Neural cell (in vitro differentiated cells): ENCODE data around the gene NIPA2. TPM values are rescaled to one million over a fixed set of nuclear protein-coding genes. Genes with fewer than 3 reads are reported as not detected.

Experiments
- H2AFZ ChIP-seq: fragments of 200-600, 300-800 bp; sonication (generic), shearing (Covaris generic); 2 replicates; pipeline ENCODE4 v1.6.0; 2014; ENCODE audit warnings: low read depth, mild to moderate bottlenecking, antibody characterized with exemption, low read length, moderate library complexity
- H3F3A ChIP-seq: fragments of 200-600 bp; shearing (Covaris generic); 2 replicates; pipeline ENCODE4 v1.6.1; 2016; ENCODE audit warnings: mild to moderate bottlenecking, moderate library complexity, mixed read lengths, antibody characterized with exemption, low read length; ENCODE audit not compliant: insufficient read depth, poor library complexity, severe bottlenecking
- H3K27ac ChIP-seq: fragments of 200-600, 300-800 bp; sonication (generic), shearing (Covaris generic); 2 replicates; pipeline ENCODE4 v1.5.1; 2014; ENCODE audit warnings: mild to moderate bottlenecking, low read length, moderate library complexity
- H3K27me3 ChIP-seq: fragments of 300-800, 200-600 bp; sonication (generic), shearing (Covaris generic); 2 replicates; pipeline ENCODE4 v1.6.0; 2014; ENCODE audit warnings: mild to moderate bottlenecking, low read depth, low read length, moderate library complexity; ENCODE audit not compliant: insufficient read depth
- H3K36me3 ChIP-seq: fragments of 300-800, 200-600 bp; sonication (generic), shearing (Covaris generic); 2 replicates; pipeline ENCODE4 v1.5.1; 2014; ENCODE audit warnings: mild to moderate bottlenecking, antibody characterized with exemption, low read length, moderate library complexity; ENCODE audit not compliant: insufficient read depth
- H3K4me2 ChIP-seq: fragments of 300-800, 200-600 bp; sonication (generic), shearing (Covaris generic); 2 replicates; pipeline ENCODE4 v1.6.0; 2014; ENCODE audit warnings: mild to moderate bottlenecking, low read length
- H3K4me3 ChIP-seq: fragments of 300-800, 200-600 bp; sonication (generic), shearing (Covaris generic); 2 replicates; pipeline ENCODE4 v1.5.1; 2014; ENCODE audit warnings: mild to moderate bottlenecking, low read length, moderate library complexity
- H3K79me2 ChIP-seq: fragments of 200-600 bp; shearing (Covaris generic); replicated peaks from 2 replicates; pipeline ENCODE4 v1.6.0; 2014; ENCODE audit warnings: mild to moderate bottlenecking, low read length, moderate library complexity; ENCODE audit not compliant: insufficient read depth
- H3K9ac ChIP-seq: fragments of 300-800, 200-600 bp; sonication (generic), shearing (Covaris generic); 2 replicates; pipeline ENCODE4 v1.6.1; 2016; ENCODE audit warnings: mild to moderate bottlenecking, low read length, mixed read lengths
- H3K9me2 ChIP-seq: fragments of 200-600 bp; shearing (Covaris generic); 2 replicates; pipeline ENCODE4 v1.6.1; 2016; ENCODE audit warnings: mild to moderate bottlenecking, low read length, mixed read lengths; ENCODE audit not compliant: insufficient read depth
- H3K9me3 ChIP-seq: fragments of 200-600, 300-800 bp; sonication (generic), shearing (Covaris generic); 2 replicates; pipeline ENCODE4 v1.6.1; 2016; ENCODE audit warnings: mild to moderate bottlenecking, mixed run types, low read length, moderate library complexity, mixed read lengths
- H4K20me1 ChIP-seq: fragments of 200-600 bp; shearing (Covaris generic); 2 replicates; pipeline ENCODE4 v1.6.1; 2016; ENCODE audit warnings: mild to moderate bottlenecking, mixed run types; ENCODE audit not compliant: insufficient read depth
- EP300 ChIP-seq: fragments of 450-650 bp; conservative IDR thresholded peaks from 2 replicates; pipeline ENCODE4 v1.6.1; 2014; ENCODE audit warnings: antibody characterized with exemption, mild to moderate bottlenecking, moderate library complexity; ENCODE audit not compliant: poor library complexity, severe bottlenecking
- EZH2 ChIP-seq: fragments of 200-600, 300-800 bp; shearing (Covaris generic), sonication (generic); IDR thresholded peaks from 2 replicates; pipeline ENCODE4 v1.6.1; 2014; ENCODE audit warnings: antibody characterized with exemption, low read length, borderline replicate concordance, mild to moderate bottlenecking; ENCODE audit not compliant: insufficient read depth, poor library complexity, severe bottlenecking
- MXI1 ChIP-seq: fragments of 450-650 bp; conservative IDR thresholded peaks from 2 replicates; pipeline ENCODE4 v1.6.1; 2014; ENCODE audit warnings: antibody characterized with exemption, mild to moderate bottlenecking; ENCODE audit not compliant: poor library complexity, severe bottlenecking
- POLR2AphosphoS5 ChIP-seq: IDR thresholded peaks from 2 replicates; pipeline ENCODE4 v1.6.1; 2012
- RAD21 ChIP-seq: fragments of 450-650 bp; conservative IDR thresholded peaks from 2 replicates; pipeline ENCODE4 v1.6.1; 2014; ENCODE audit warnings: antibody characterized with exemption, mild to moderate bottlenecking, moderate library complexity
- SMC3 ChIP-seq: fragments of 450-650 bp; conservative IDR thresholded peaks from 2 replicates; pipeline ENCODE4 v1.6.1; 2014; ENCODE audit warnings: antibody characterized with exemption, mild to moderate bottlenecking, moderate library complexity; ENCODE audit not compliant: poor library complexity
- TAF1 ChIP-seq: IDR thresholded peaks from 2 replicates; pipeline ENCODE4 v1.6.1; 2012; ENCODE audit warnings: low read depth
- polyA plus RNA-seq: library from polyadenylated mRNA; depleted of rRNA; stranded (reverse); fragments of >200 nt; gene quantifications from 2 replicates; pipeline ENCODE4 v1.2.3, GENCODE V29; 2014
- TF ChIP-seq, protein P1 (sequence below): fragments of 450-650 bp; IDR thresholded peaks from 2 replicates; pipeline ENCODE4 v1.5.1; 2014; ENCODE audit warnings: antibody characterized with exemption, mild to moderate bottlenecking, moderate library complexity; ENCODE audit not compliant: poor library complexity, severe bottlenecking
- TF ChIP-seq, protein P2 (sequence below): IDR thresholded peaks from 2 replicates; pipeline ENCODE4 v1.6.1; 2012; ENCODE audit warnings: borderline replicate concordance

Gene NIPA2
- polyA plus RNA-seq, 1 donor from 2014 or later = 52.6 TPM

DNA sequence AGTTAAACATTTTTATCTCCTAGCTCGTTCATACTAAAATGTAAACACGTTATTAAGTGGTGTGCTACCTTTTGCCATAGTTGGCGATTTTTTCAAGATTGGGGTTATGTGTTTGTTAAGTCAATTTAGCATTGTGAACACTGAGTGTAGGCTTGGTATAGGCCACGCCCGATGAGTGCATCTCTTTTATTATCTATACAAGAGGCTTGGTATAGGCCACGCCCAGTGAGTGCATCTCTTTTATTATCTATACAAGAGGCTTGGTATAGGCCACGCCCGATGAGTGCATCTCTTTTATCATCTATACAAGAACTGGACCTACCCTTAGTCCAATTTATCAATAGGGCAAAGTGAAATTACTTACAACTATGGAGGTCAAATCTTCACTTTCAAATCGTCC, 70.4 kb downstream of the NIPA2 start:
- no peaks in the 10 kb centered on the region for H3K36me3 ChIP-seq
- H3F3A ChIP-seq = no peaks in the 10 kb centered on the region

DNA sequence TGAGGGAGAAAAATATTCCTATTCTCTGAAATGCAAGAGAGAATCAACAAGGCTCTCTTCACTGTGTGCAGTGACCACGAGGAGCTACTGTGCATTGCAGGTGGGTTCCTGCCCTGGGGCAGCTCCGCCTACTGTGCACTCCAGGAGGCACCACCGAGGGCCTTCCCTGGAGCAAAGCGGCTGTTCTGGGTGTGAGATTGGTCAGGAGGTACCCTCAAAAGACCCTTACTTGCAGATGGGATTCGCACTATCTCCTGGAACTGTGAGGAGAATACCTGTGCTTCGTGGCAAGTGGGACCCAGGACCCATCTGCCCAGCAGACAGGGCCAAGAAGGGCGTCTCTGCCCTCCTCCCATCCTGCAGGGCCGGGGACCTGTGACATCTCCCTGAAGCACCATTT, 72.8 kb downstream of the NIPA2 start:
- Histone ChIP-seq H3K27me3 (no peaks in the 10 kb centered on the region), H3K9ac (no peak overlapping the region), H3K4me3 (no peak overlapping the region), H3K9me2 (no peaks in the 10 kb centered on the region), H2AFZ (no peak overlapping the region), H3K79me2 (no peaks in the 10 kb centered on the region), H3F3A (no peaks in the 10 kb centered on the region), H3K4me2 (no peak overlapping the region), H3K27ac (no peak overlapping the region), H3K9me3 (no peaks in the 10 kb centered on the region), H4K20me1 (no peaks in the 10 kb centered on the region), H3K36me3 (no peaks in the 10 kb centered on the region)
- TF ChIP-seq EZH2 (no peak), SMC3 (no peak), EP300 (no peak), TAF1 (no peak), MXI1 (no peak), RAD21 (no peak), POLR2AphosphoS5 (no peak)
- TF ChIP-seq, protein P1, sequence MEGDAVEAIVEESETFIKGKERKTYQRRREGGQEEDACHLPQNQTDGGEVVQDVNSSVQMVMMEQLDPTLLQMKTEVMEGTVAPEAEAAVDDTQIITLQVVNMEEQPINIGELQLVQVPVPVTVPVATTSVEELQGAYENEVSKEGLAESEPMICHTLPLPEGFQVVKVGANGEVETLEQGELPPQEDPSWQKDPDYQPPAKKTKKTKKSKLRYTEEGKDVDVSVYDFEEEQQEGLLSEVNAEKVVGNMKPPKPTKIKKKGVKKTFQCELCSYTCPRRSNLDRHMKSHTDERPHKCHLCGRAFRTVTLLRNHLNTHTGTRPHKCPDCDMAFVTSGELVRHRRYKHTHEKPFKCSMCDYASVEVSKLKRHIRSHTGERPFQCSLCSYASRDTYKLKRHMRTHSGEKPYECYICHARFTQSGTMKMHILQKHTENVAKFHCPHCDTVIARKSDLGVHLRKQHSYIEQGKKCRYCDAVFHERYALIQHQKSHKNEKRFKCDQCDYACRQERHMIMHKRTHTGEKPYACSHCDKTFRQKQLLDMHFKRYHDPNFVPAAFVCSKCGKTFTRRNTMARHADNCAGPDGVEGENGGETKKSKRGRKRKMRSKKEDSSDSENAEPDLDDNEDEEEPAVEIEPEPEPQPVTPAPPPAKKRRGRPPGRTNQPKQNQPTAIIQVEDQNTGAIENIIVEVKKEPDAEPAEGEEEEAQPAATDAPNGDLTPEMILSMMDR = no peak
- TF ChIP-seq, protein P2, sequence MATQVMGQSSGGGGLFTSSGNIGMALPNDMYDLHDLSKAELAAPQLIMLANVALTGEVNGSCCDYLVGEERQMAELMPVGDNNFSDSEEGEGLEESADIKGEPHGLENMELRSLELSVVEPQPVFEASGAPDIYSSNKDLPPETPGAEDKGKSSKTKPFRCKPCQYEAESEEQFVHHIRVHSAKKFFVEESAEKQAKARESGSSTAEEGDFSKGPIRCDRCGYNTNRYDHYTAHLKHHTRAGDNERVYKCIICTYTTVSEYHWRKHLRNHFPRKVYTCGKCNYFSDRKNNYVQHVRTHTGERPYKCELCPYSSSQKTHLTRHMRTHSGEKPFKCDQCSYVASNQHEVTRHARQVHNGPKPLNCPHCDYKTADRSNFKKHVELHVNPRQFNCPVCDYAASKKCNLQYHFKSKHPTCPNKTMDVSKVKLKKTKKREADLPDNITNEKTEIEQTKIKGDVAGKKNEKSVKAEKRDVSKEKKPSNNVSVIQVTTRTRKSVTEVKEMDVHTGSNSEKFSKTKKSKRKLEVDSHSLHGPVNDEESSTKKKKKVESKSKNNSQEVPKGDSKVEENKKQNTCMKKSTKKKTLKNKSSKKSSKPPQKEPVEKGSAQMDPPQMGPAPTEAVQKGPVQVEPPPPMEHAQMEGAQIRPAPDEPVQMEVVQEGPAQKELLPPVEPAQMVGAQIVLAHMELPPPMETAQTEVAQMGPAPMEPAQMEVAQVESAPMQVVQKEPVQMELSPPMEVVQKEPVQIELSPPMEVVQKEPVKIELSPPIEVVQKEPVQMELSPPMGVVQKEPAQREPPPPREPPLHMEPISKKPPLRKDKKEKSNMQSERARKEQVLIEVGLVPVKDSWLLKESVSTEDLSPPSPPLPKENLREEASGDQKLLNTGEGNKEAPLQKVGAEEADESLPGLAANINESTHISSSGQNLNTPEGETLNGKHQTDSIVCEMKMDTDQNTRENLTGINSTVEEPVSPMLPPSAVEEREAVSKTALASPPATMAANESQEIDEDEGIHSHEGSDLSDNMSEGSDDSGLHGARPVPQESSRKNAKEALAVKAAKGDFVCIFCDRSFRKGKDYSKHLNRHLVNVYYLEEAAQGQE = no peak

More for the DNA sequence above, 70.4 kb downstream of the NIPA2 start:
- H2AFZ ChIP-seq = no peak overlapping the region
- H3K9me3 ChIP-seq = no peaks in the 10 kb centered on the region
- H3K27me3 ChIP-seq = no peaks in the 10 kb centered on the region
- H4K20me1 ChIP-seq = no peaks in the 10 kb centered on the region
- no peak overlapping the region for H3K4me3 ChIP-seq
- no peak for TF ChIP-seq POLR2AphosphoS5
- no peak for TF ChIP-seq EP300
- TF ChIP-seq EZH2 = no peak
- no peak for TF ChIP-seq MXI1
- no peak for TF ChIP-seq SMC3
- TF ChIP-seq, protein P2 = no peak
- H3K79me2 ChIP-seq = no peaks in the 10 kb centered on the region
- H3K9ac ChIP-seq = no peak overlapping the region
- H3K4me2 ChIP-seq = no peak overlapping the region
- H3K9me2 ChIP-seq = no peaks in the 10 kb centered on the region
- H3K27ac ChIP-seq = no peak overlapping the region
